H9 (cell line): Measurements from ENCODE around the gene GNG11. TPM values are rescaled to one million over a fixed set of nuclear protein-coding genes. Genes with fewer than 3 reads are reported as not detected.

Source experiments
- DNase-seq: peaks from one replicate; pipeline ENCODE4 v3.0.0-alpha.2; 2017
- H2AFZ ChIP-seq: one replicate; pipeline ENCODE4 v1.6.1; 2013; ENCODE audit warnings: mild to moderate bottlenecking, low read length, control low read depth, moderate library complexity
- H2AK5ac ChIP-seq: 2 replicates; pipeline ENCODE4 v1.6.1; 2013; ENCODE audit warnings: low read length, control low read depth, mixed read lengths; ENCODE audit not compliant: insufficient read length
- H2BK120ac ChIP-seq: one replicate; pipeline ENCODE4 v1.6.1; 2013; ENCODE audit warnings: low read depth, mild to moderate bottlenecking, low read length, control low read depth, inconsistent platforms; ENCODE audit not compliant: poor library complexity, severe bottlenecking
- H2BK12ac ChIP-seq: 2 replicates; pipeline ENCODE4 v1.6.1; 2013; ENCODE audit warnings: low read length, control low read depth, mixed read lengths, low read depth; ENCODE audit not compliant: insufficient read length
- H2BK15ac ChIP-seq: 2 replicates; pipeline ENCODE4 v1.6.1; 2013; ENCODE audit warnings: low read depth, low read length, control low read depth
- H2BK20ac ChIP-seq: one replicate; pipeline ENCODE4 v1.6.1; 2013; ENCODE audit warnings: low read depth, mild to moderate bottlenecking, low read length, control low read depth, inconsistent platforms; ENCODE audit not compliant: poor library complexity, severe bottlenecking
- H2BK5ac ChIP-seq: 2 replicates; pipeline ENCODE4 v1.6.1; 2013; ENCODE audit warnings: low read length, control low read depth, mixed read lengths; ENCODE audit not compliant: insufficient read length
- H3K14ac ChIP-seq: 2 replicates; pipeline ENCODE4 v1.6.1; 2013; ENCODE audit warnings: low read length, control low read depth; ENCODE audit not compliant: insufficient read depth
- H3K18ac ChIP-seq: 2 replicates; pipeline ENCODE4 v1.6.1; 2013; ENCODE audit warnings: low read depth, mild to moderate bottlenecking, mixed read lengths, low read length, control low read depth; ENCODE audit not compliant: insufficient read length
- H3K23ac ChIP-seq: 2 replicates; pipeline ENCODE4 v1.6.1; 2013; ENCODE audit warnings: low read length, control low read depth, mixed read lengths, low read depth; ENCODE audit not compliant: insufficient read length
- H3K23me2 ChIP-seq: 2 replicates; pipeline ENCODE4 v1.6.1; 2013; ENCODE audit warnings: low read depth, mild to moderate bottlenecking, mixed read lengths, low read length, control low read depth; ENCODE audit not compliant: insufficient read length, poor library complexity, severe bottlenecking
- H3K27ac ChIP-seq: 2 replicates; pipeline ENCODE4 v1.5.1; 2013; ENCODE audit warnings: low read length, control low read depth, mixed read lengths, low read depth; ENCODE audit not compliant: insufficient read length
- H3K27me3 ChIP-seq: 2 replicates; pipeline ENCODE4 v1.6.1; 2013; ENCODE audit warnings: low read length, control low read depth, inconsistent platforms; ENCODE audit not compliant: insufficient read depth
- H3K4ac ChIP-seq: 2 replicates; pipeline ENCODE4 v1.6.1; 2013; ENCODE audit warnings: low read depth, mild to moderate bottlenecking, control low read depth, inconsistent platforms, low read length, moderate library complexity
- H3K4me1 ChIP-seq: 2 replicates; pipeline ENCODE4 v1.6.1; 2013; ENCODE audit warnings: low read length, control low read depth, inconsistent platforms; ENCODE audit not compliant: insufficient read depth
- H3K4me2 ChIP-seq: 2 replicates; pipeline ENCODE4 v1.6.1; 2013; ENCODE audit warnings: low read length, control low read depth, mixed read lengths; ENCODE audit not compliant: insufficient read length, insufficient read depth
- H3K56ac ChIP-seq: 2 replicates; pipeline ENCODE4 v1.6.1; 2013; ENCODE audit warnings: low read depth, mild to moderate bottlenecking, mixed read lengths, low read length, control low read depth; ENCODE audit not compliant: insufficient read length
- H3K79me1 ChIP-seq: 2 replicates; pipeline ENCODE4 v1.6.1; 2013; ENCODE audit warnings: low read depth, mild to moderate bottlenecking, moderate library complexity, low read length, control low read depth, inconsistent platforms; ENCODE audit not compliant: insufficient read depth, poor library complexity, severe bottlenecking
- H3K79me2 ChIP-seq: 2 replicates; pipeline ENCODE4 v1.6.1; 2013; ENCODE audit warnings: low read length, control low read depth, inconsistent platforms; ENCODE audit not compliant: insufficient read depth
- H3K9ac ChIP-seq: 2 replicates; pipeline ENCODE4 v1.6.1; 2013; ENCODE audit warnings: low read length, control low read depth, mixed read lengths; ENCODE audit not compliant: insufficient read length; ENCODE audit errors: extremely low read depth
- H3K9me3 ChIP-seq: one replicate; pipeline ENCODE4 v1.6.1; 2013; ENCODE audit warnings: low read depth, low read length, inconsistent platforms; ENCODE audit not compliant: control insufficient read depth
- H3T11ph ChIP-seq: one replicate; pipeline ENCODE4 v1.6.1; 2013; ENCODE audit warnings: mild to moderate bottlenecking, low read length, control low read depth, inconsistent platforms
- H4K20me1 ChIP-seq: one replicate; pipeline ENCODE4 v1.6.1; 2013; ENCODE audit not compliant: control insufficient read depth, insufficient read length, insufficient read depth
- H4K5ac ChIP-seq: 2 replicates; pipeline ENCODE4 v1.6.1; 2013; ENCODE audit warnings: low read depth, mild to moderate bottlenecking, mixed read lengths, low read length, control low read depth; ENCODE audit not compliant: insufficient read length
- H4K8ac ChIP-seq: replicated peaks from 2 replicates; pipeline ENCODE4 v1.6.1; 2013; ENCODE audit warnings: low read length, control low read depth, mixed read lengths, low read depth; ENCODE audit not compliant: insufficient read length
- H4K91ac ChIP-seq: 2 replicates; pipeline ENCODE4 v1.6.1; 2013; ENCODE audit warnings: low read depth, mild to moderate bottlenecking, moderate library complexity, mixed read lengths, low read length, control low read depth; ENCODE audit not compliant: insufficient read length
- H3K27ac Mint-ChIP-seq, 3 experiments: 2 replicates in 2 of 3; 3 replicates in 1 of 3; pipeline ENCODE4 v1.8.0; 2020 to 2021; ENCODE audit warnings: mixed read lengths in 3 of 3, mild to moderate bottlenecking in 1 of 3, moderate library complexity in 1 of 3
- H3K27me3 Mint-ChIP-seq: 2 replicates; pipeline ENCODE4 v1.8.0; 2021; ENCODE audit warnings: low read depth, mild to moderate bottlenecking, moderate library complexity, mixed read lengths
- H3K36me3 Mint-ChIP-seq, 3 experiments: 2 replicates in 2 of 3; 3 replicates in 1 of 3; pipeline ENCODE4 v1.8.0; 2020 to 2021; ENCODE audit warnings: low read depth in 3 of 3, mixed read lengths in 3 of 3; ENCODE audit not compliant: insufficient read depth in 1 of 3
- H3K4me1 Mint-ChIP-seq, 2 experiments: 2 replicates each; pipeline ENCODE4 v1.8.0; 2020; ENCODE audit warnings: mixed read lengths in 2 of 2
- H3K4me3 Mint-ChIP-seq, 2 experiments: 2 replicates in 1 of 2; 3 replicates in 1 of 2; pipeline ENCODE4 v1.8.0; 2020 to 2021; ENCODE audit warnings: mild to moderate bottlenecking in 2 of 2, mixed read lengths in 2 of 2, moderate library complexity in 1 of 2
- H3K9me3 Mint-ChIP-seq, 2 experiments: 2 replicates in 1 of 2; 3 replicates in 1 of 2; pipeline ENCODE4 v1.8.0; 2020; ENCODE audit warnings: mild to moderate bottlenecking in 2 of 2, mixed read lengths in 2 of 2, moderate library complexity in 1 of 2
- CTCF ChIP-seq: fragments of 200-600 bp; sonication (generic); conservative IDR thresholded peaks from 3 replicates; pipeline ENCODE4 v1.8.0; 2021; ENCODE audit warnings: antibody characterized with exemption, mild to moderate bottlenecking
- WGBS: extraction: QIAGEN DNeasy Blood & Tissue Kit; methylation state at CpG from one replicate; pipeline ENCODE4 v1.1.7; 2013; ENCODE audit warnings: missing lambda C conversion rate, low lambda C conversion rate, mixed read lengths; ENCODE audit not compliant: insufficient read length; ENCODE audit errors: extremely low coverage; 5-methylcytosine and 5-hydroxymethylcytosine counted together
- total RNA-seq: library from RNA; stranded (reverse); gene quantifications from 2 replicates; pipeline ENCODE4 v1.2.1, GENCODE V29; 2021

Gene GNG11
- total RNA-seq, 1 experiment from 2014 or later: 0.68 TPM

GRCh38 chr7:93921186-93921585 is 349 bp upstream of the GNG11 start:
- Histone ChIP-seq H2AK5ac (no peak overlapping the region), H3K9ac (no peak overlapping the region), H4K20me1 (no peaks in the 10 kb centered on the region), H3K4me2 (peak overlapping the region; percentile 50), H2BK12ac (no peak overlapping the region), H3T11ph (no peak overlapping the region), H2BK15ac (no peak overlapping the region), H3K14ac (no peak overlapping the region), H3K4ac (no peak overlapping the region), H3K27ac (no peak overlapping the region), H3K56ac (no peak overlapping the region), H4K8ac (no peak overlapping the region), H3K9me3 (no peaks in the 10 kb centered on the region), H2BK20ac (no peak overlapping the region), H3K4me1 (no peaks in the 10 kb centered on the region), H2BK120ac (no peak overlapping the region), H3K23ac (no peak overlapping the region), H4K5ac (no peak overlapping the region), H2AFZ (no peak overlapping the region), H3K23me2 (peaks cover 7% of the 10 kb centered on the region), H3K18ac (no peak overlapping the region), H3K79me1 (no peaks in the 10 kb centered on the region), H3K27me3 (no peaks in the 10 kb centered on the region), H2BK5ac (no peak overlapping the region), H4K91ac (no peak overlapping the region), H3K79me2 (no peaks in the 10 kb centered on the region)
- Mint-ChIP-seq H3K9me3 (no peaks in the 10 kb centered on the region), H3K4me1 (peaks cover 15 to 19% of the 10 kb centered on the region in 2 experiments), H3K4me3 (peak overlapping the region; percentile 63 to 77), H3K27ac (no peak overlapping the region), H3K36me3 (no peaks in the 10 kb centered on the region), H3K27me3 (peaks cover 3% of the 10 kb centered on the region)
- TF ChIP-seq CTCF: no peak
- no CpG with 5 or more reads among the region's 8 CpGs for WGBS
- DNase-seq: no peak
